SK-N-SH (cell line): ENCODE measurements around the gene SLC8A2. TPM values are rescaled to one million over a fixed set of nuclear protein-coding genes. Genes with fewer than 3 reads are reported as not detected.

Source experiments
- CTCF ChIA-PET: fragments of 300-600, 350-600 bp; formaldehyde crosslinking; extraction: SDS; loops from one replicate; lab custom pipeline; 2021; lab: Yijun Ruan, JAX
- POLR2A ChIA-PET: fragments of 350-600 bp; sonication (Branson Sonifier 250); formaldehyde crosslinking; extraction: SDS; loops from one replicate; lab custom pipeline; 2020; ENCODE audit warnings: antibody characterized with exemption, inconsistent platforms; lab: Yijun Ruan, JAX
- DNase-seq: peaks from one replicate; pipeline ENCODE4 v3.0.0; 2012
- H2AFZ ChIP-seq: fragments of 200-600 bp; sonication (generic); 2 replicates; pipeline ENCODE4 v1.8.1; 2016; ENCODE audit warnings: antibody characterized with exemption, mild to moderate bottlenecking, low read depth
- H3F3A ChIP-seq: fragments of 200-600 bp; sonication (generic); replicated peaks from 2 replicates; pipeline ENCODE3; 2016; ENCODE audit warnings: antibody characterized with exemption, mild to moderate bottlenecking; ENCODE audit not compliant: insufficient read depth
- H3K27ac ChIP-seq, 2 experiments: fragments of 200-500 bp in 1 of 2; fragments of 200-600 bp in 1 of 2; sonication (Bioruptor generic) in 1 of 2; sonication (generic), shearing (Covaris generic) in 1 of 2; 2 replicates each; pipeline versions ENCODE4 v1.5.1 to v1.6.1; 2014 to 2016; ENCODE audit warnings: low read depth in 2 of 2, inconsistent platforms in 1 of 2, low read length in 1 of 2, mild to moderate bottlenecking in 1 of 2, mixed read lengths in 1 of 2
- H3K27me3 ChIP-seq: fragments of 200-600 bp; sonication (generic), shearing (Covaris generic); 2 replicates; pipeline ENCODE4 v1.6.1; 2016; ENCODE audit warnings: mixed run types; ENCODE audit not compliant: insufficient read depth
- H3K36me3 ChIP-seq, 2 experiments: fragments of 200-500 bp in 1 of 2; fragments of 200-600 bp in 1 of 2; sonication (Bioruptor generic) in 1 of 2; sonication (generic) in 1 of 2; replicated peaks in 1 of 2; 2 replicates each; pipeline versions ENCODE3 to v1.5.1; 2014 to 2016; ENCODE audit warnings: low read length in 1 of 2, mild to moderate bottlenecking in 1 of 2; ENCODE audit not compliant: insufficient read depth in 2 of 2, control insufficient read depth in 1 of 2
- H3K4me1 ChIP-seq, 2 experiments: fragments of 200-500 bp in 1 of 2; fragments of 200-600 bp in 1 of 2; sonication (Bioruptor generic) in 1 of 2; sonication (generic), shearing (Covaris generic) in 1 of 2; 2 replicates each; pipeline versions ENCODE4 v1.5.1 to v1.6.1; 2014 to 2016; ENCODE audit warnings: low read depth in 1 of 2, low read length in 1 of 2, mixed run types in 1 of 2; ENCODE audit not compliant: insufficient read depth in 2 of 2, control insufficient read depth in 1 of 2
- H3K4me2 ChIP-seq: fragments of 200-600 bp; sonication (generic), shearing (Covaris generic); 2 replicates; pipeline ENCODE4 v1.6.1; 2017; ENCODE audit warnings: mixed run types
- H3K4me3 ChIP-seq, 2 experiments: fragments of 200-500 bp in 1 of 2; fragments of 200-600 bp in 1 of 2; sonication (Bioruptor generic) in 1 of 2; sonication (generic), shearing (Covaris generic) in 1 of 2; 2 replicates each; pipeline versions ENCODE4 v1.5.1 to v1.8.1; 2014 to 2016; ENCODE audit warnings: low read depth in 2 of 2, inconsistent platforms in 1 of 2, low read length in 1 of 2, mild to moderate bottlenecking in 1 of 2, mixed read lengths in 1 of 2, moderate library complexity in 1 of 2
- H3K79me2 ChIP-seq: fragments of 200-600 bp; sonication (generic); 2 replicates; pipeline ENCODE4 v1.8.1; 2017; ENCODE audit warnings: mild to moderate bottlenecking; ENCODE audit not compliant: insufficient read depth
- H3K9ac ChIP-seq: fragments of 200-600 bp; sonication (generic); 2 replicates; pipeline ENCODE4 v1.6.1; 2017; ENCODE audit warnings: mixed run types
- H3K9me2 ChIP-seq: fragments of 200-600 bp; sonication (generic); 2 replicates; pipeline ENCODE4 v1.6.1; 2017; ENCODE audit warnings: mixed run types
- H3K9me3 ChIP-seq: fragments of 200-600 bp; sonication (generic); 2 replicates; pipeline ENCODE4 v1.6.1; 2017; ENCODE audit warnings: mixed run types, mild to moderate bottlenecking, moderate library complexity
- H4K20me1 ChIP-seq: fragments of 200-600 bp; sonication (generic); 2 replicates; pipeline ENCODE4 v1.6.1; 2017; ENCODE audit warnings: mild to moderate bottlenecking, mixed run types; ENCODE audit not compliant: insufficient read depth
- CHD2 ChIP-seq: fragments of 150-350 bp; IDR thresholded peaks from 2 replicates; pipeline ENCODE4 v1.6.1; 2018; ENCODE audit warnings: low read length; ENCODE audit not compliant: partially characterized antibody
- GATA2 ChIP-seq: sonication (generic); formaldehyde crosslinking; IDR thresholded peaks from 2 replicates; pipeline ENCODE4 v1.5.0; 2020; ENCODE audit warnings: mild to moderate bottlenecking, missing genetic modification reagents
- IRF3 ChIP-seq: fragments of 150-350 bp; IDR thresholded peaks from 2 replicates; pipeline ENCODE4 v1.6.1; 2016; ENCODE audit warnings: mild to moderate bottlenecking, low read depth, low read length
- NRF1 ChIP-seq: IDR thresholded peaks from 2 replicates; pipeline ENCODE4 v1.6.1; 2012; ENCODE audit warnings: low read depth, mild to moderate bottlenecking, low read length
- RAD21 ChIP-seq: IDR thresholded peaks from 2 replicates; pipeline ENCODE4 v1.6.1; 2012; ENCODE audit warnings: mild to moderate bottlenecking, low read length
- REST ChIP-seq: IDR thresholded peaks from 2 replicates; pipeline ENCODE4 v1.6.1; 2012; ENCODE audit warnings: mild to moderate bottlenecking, low read depth, low read length, moderate library complexity
- RXRA ChIP-seq: IDR thresholded peaks from 2 replicates; pipeline ENCODE4 v1.4.0; 2012; ENCODE audit warnings: low read depth, mild to moderate bottlenecking, borderline replicate concordance
- SMC3 ChIP-seq: IDR thresholded peaks from 2 replicates; pipeline ENCODE4 v1.6.1; 2012; ENCODE audit warnings: low read depth, low read length, improper control_type of control experiment
- USF1 ChIP-seq: IDR thresholded peaks from 2 replicates; pipeline ENCODE4 v1.4.0; 2012; ENCODE audit warnings: low read depth, borderline replicate concordance
- WGBS: methylation state at CpG from one replicate; pipeline ENCODE4 v1.1.6; 2017; ENCODE audit warnings: low lambda C conversion rate; 5-methylcytosine and 5-hydroxymethylcytosine counted together
- polyA plus RNA-seq, 3 experiments: library from polyadenylated mRNA; depleted of rRNA; stranded (reverse); fragments of >200 nt; gene quantifications; 2 replicates each; pipeline ENCODE4 v1.2.3, GENCODE V29; 2012
- TF ChIP-seq, protein P1 (sequence below): IDR thresholded peaks from 2 replicates; pipeline ENCODE4; 2012
- TF ChIP-seq, protein P2 (sequence below): IDR thresholded peaks from 2 replicates; pipeline ENCODE4 v1.4.0; 2012; ENCODE audit warnings: low read depth
- TF ChIP-seq, protein P3 (sequence below): fragments of 200-600 bp; sonication (generic); IDR thresholded peaks from 2 replicates; pipeline ENCODE4 v1.6.1; 2017; ENCODE audit warnings: antibody characterized with exemption, mild to moderate bottlenecking, moderate library complexity

The SLC8A2 gene
- polyA plus RNA-seq, 1 of the 3 experiments (the other 2 are of a cell fraction) = 0.58 TPM

- TF ChIP-seq IRF3 (no peak), CHD2 (peak; percentile 9), NRF1 (peak; percentile 9; the same call in 1 of the 2 replicates), USF1 (no peak), RAD21 (no peak), REST (no peak)
- TF ChIP-seq, protein P1, sequence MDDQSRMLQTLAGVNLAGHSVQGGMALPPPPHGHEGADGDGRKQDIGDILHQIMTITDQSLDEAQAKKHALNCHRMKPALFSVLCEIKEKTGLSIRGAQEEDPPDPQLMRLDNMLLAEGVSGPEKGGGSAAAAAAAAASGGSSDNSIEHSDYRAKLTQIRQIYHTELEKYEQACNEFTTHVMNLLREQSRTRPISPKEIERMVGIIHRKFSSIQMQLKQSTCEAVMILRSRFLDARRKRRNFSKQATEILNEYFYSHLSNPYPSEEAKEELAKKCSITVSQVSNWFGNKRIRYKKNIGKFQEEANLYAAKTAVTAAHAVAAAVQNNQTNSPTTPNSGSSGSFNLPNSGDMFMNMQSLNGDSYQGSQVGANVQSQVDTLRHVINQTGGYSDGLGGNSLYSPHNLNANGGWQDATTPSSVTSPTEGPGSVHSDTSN = peak; percentile 82
- TF ChIP-seq, protein P2, sequence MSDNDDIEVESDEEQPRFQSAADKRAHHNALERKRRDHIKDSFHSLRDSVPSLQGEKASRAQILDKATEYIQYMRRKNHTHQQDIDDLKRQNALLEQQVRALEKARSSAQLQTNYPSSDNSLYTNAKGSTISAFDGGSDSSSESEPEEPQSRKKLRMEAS = peak; percentile 41; the same call in 1 of the 2 replicates
These were observed 43.4 kb downstream of the SLC8A2 start (continued) for GRCh38 chr19:47428177-47428894.

DNA sequence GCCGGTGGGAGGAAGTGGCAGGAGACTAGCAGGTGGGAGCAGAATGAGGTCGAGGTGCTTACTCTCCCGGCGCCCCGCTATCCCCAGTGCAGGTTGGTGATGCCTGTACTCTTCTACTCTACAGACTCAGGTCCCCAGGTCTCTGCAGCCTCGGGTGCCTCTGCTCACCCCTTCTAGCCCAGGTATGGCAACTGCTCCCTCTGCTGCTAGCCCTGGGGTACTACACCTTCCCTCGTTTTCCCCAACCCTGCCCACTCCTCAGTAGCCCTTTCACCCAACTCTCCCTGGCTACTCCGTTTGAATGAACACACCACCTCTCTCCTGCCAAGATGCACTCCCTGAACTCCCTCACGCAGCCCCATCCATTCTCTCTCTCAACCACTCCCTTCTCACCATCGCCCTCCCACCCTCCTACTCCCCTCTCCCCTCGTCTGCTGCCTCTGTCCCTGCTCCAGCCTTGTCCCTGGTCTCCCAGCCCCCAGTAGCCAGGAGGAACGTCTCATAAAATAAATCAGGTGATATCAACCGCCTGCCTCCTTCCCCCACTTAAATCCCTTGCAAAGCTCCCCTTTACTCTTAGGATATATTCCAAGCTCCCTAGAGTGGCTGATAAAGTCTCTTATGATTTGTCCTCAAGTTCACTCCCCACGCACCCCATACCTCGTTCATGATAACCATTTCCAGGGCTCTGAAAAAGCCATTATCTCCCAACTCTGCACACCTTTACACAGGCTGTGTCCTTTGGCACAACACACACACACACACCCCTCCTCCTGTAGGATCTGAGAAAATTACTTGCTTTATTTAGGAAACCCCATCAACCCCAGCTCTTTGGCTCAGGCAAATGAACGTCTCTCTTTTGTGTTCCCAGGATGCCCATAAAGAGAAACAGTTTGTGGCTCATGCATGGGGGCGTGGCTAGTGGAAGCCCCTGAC lies 44.2 kb downstream of the SLC8A2 start:
- H4K20me1 ChIP-seq = no peaks in the 10 kb centered on the region
- no peaks in the 10 kb centered on the region for H3K9me3 ChIP-seq
- no peaks in the 10 kb centered on the region for H3K27me3 ChIP-seq
- peak overlapping the region; percentile 87 for H3K4me2 ChIP-seq
- H3F3A ChIP-seq = peaks cover 14% of the 10 kb centered on the region
- no peaks in the 10 kb centered on the region for H3K79me2 ChIP-seq
- H3K4me1 ChIP-seq = peaks cover 4 to 12% of the 10 kb centered on the region in 2 experiments; a peak in 2 of 4 replicates
- POLR2A ChIA-PET = interaction anchor here (0.6 to 1.0 kb wide), 4 partner anchors 9 to 662 kb away, joined by 3 to 5 read pairs (median 3); partner anchors contain the start of genes DHX34 and MEIS3
- peak overlapping the region; percentile 77 for H2AFZ ChIP-seq
- CTCF ChIA-PET = interaction anchor here (0.7 to 3.5 kb wide), 23 partner anchors 9 to 316 kb away, joined by 3 to 30 read pairs (median 4); partner anchors contain the start of gene DHX34
- H3K4me3 ChIP-seq = peak overlapping the region; percentile 37 to 62
- peak; percentile 86 for DNase-seq
- H3K27ac ChIP-seq = peak overlapping the region; percentile 74 to 78
- peak overlapping the region; percentile 35; the same call in 1 of the 2 replicates for H3K9ac ChIP-seq
- no peaks in the 10 kb centered on the region for H3K36me3 ChIP-seq
- WGBS = 7% methylated on average over 17 of the region's 17 CpGs
- H3K9me2 ChIP-seq = no peaks in the 10 kb centered on the region
- TF ChIP-seq, protein P3, sequence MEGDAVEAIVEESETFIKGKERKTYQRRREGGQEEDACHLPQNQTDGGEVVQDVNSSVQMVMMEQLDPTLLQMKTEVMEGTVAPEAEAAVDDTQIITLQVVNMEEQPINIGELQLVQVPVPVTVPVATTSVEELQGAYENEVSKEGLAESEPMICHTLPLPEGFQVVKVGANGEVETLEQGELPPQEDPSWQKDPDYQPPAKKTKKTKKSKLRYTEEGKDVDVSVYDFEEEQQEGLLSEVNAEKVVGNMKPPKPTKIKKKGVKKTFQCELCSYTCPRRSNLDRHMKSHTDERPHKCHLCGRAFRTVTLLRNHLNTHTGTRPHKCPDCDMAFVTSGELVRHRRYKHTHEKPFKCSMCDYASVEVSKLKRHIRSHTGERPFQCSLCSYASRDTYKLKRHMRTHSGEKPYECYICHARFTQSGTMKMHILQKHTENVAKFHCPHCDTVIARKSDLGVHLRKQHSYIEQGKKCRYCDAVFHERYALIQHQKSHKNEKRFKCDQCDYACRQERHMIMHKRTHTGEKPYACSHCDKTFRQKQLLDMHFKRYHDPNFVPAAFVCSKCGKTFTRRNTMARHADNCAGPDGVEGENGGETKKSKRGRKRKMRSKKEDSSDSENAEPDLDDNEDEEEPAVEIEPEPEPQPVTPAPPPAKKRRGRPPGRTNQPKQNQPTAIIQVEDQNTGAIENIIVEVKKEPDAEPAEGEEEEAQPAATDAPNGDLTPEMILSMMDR = peak; percentile 82
- TF ChIP-seq SMC3 (peak; percentile 87), RXRA (no peak), RAD21 (peak; percentile 88), GATA2 (CRISPR knock-in tag) (no peak)
- TF ChIP-seq, all 33 proteins: peak for 3
